H9 (cell line): ENCODE results near the gene CCR9. TPM values are rescaled to one million over a fixed set of nuclear protein-coding genes. Genes with fewer than 3 reads are reported as not detected.

ENCODE experiments used
- DNase-seq: peaks from one replicate; pipeline ENCODE4 v3.0.0-alpha.2; 2017
- H2AFZ ChIP-seq: one replicate; pipeline ENCODE4 v1.6.1; 2013; ENCODE audit warnings: mild to moderate bottlenecking, low read length, control low read depth, moderate library complexity
- H2AK5ac ChIP-seq: 2 replicates; pipeline ENCODE4 v1.6.1; 2013; ENCODE audit warnings: low read length, control low read depth, mixed read lengths; ENCODE audit not compliant: insufficient read length
- H2BK120ac ChIP-seq: one replicate; pipeline ENCODE4 v1.6.1; 2013; ENCODE audit warnings: low read depth, mild to moderate bottlenecking, low read length, control low read depth, inconsistent platforms; ENCODE audit not compliant: poor library complexity, severe bottlenecking
- H2BK12ac ChIP-seq: 2 replicates; pipeline ENCODE4 v1.6.1; 2013; ENCODE audit warnings: low read length, control low read depth, mixed read lengths, low read depth; ENCODE audit not compliant: insufficient read length
- H2BK15ac ChIP-seq: 2 replicates; pipeline ENCODE4 v1.6.1; 2013; ENCODE audit warnings: low read depth, low read length, control low read depth
- H2BK20ac ChIP-seq: one replicate; pipeline ENCODE4 v1.6.1; 2013; ENCODE audit warnings: low read depth, mild to moderate bottlenecking, low read length, control low read depth, inconsistent platforms; ENCODE audit not compliant: poor library complexity, severe bottlenecking
- H2BK5ac ChIP-seq: 2 replicates; pipeline ENCODE4 v1.6.1; 2013; ENCODE audit warnings: low read length, control low read depth, mixed read lengths; ENCODE audit not compliant: insufficient read length
- H3K14ac ChIP-seq: 2 replicates; pipeline ENCODE4 v1.6.1; 2013; ENCODE audit warnings: low read length, control low read depth; ENCODE audit not compliant: insufficient read depth
- H3K18ac ChIP-seq: 2 replicates; pipeline ENCODE4 v1.6.1; 2013; ENCODE audit warnings: low read depth, mild to moderate bottlenecking, mixed read lengths, low read length, control low read depth; ENCODE audit not compliant: insufficient read length
- H3K23ac ChIP-seq: 2 replicates; pipeline ENCODE4 v1.6.1; 2013; ENCODE audit warnings: low read length, control low read depth, mixed read lengths, low read depth; ENCODE audit not compliant: insufficient read length
- H3K23me2 ChIP-seq: 2 replicates; pipeline ENCODE4 v1.6.1; 2013; ENCODE audit warnings: low read depth, mild to moderate bottlenecking, mixed read lengths, low read length, control low read depth; ENCODE audit not compliant: insufficient read length, poor library complexity, severe bottlenecking
- H3K27ac ChIP-seq: 2 replicates; pipeline ENCODE4 v1.5.1; 2013; ENCODE audit warnings: low read length, control low read depth, mixed read lengths, low read depth; ENCODE audit not compliant: insufficient read length
- H3K27me3 ChIP-seq: 2 replicates; pipeline ENCODE4 v1.6.1; 2013; ENCODE audit warnings: low read length, control low read depth, inconsistent platforms; ENCODE audit not compliant: insufficient read depth
- H3K4ac ChIP-seq: 2 replicates; pipeline ENCODE4 v1.6.1; 2013; ENCODE audit warnings: low read depth, mild to moderate bottlenecking, control low read depth, inconsistent platforms, low read length, moderate library complexity
- H3K4me1 ChIP-seq: 2 replicates; pipeline ENCODE4 v1.6.1; 2013; ENCODE audit warnings: low read length, control low read depth, inconsistent platforms; ENCODE audit not compliant: insufficient read depth
- H3K4me2 ChIP-seq: 2 replicates; pipeline ENCODE4 v1.6.1; 2013; ENCODE audit warnings: low read length, control low read depth, mixed read lengths; ENCODE audit not compliant: insufficient read length, insufficient read depth
- H3K56ac ChIP-seq: 2 replicates; pipeline ENCODE4 v1.6.1; 2013; ENCODE audit warnings: low read depth, mild to moderate bottlenecking, mixed read lengths, low read length, control low read depth; ENCODE audit not compliant: insufficient read length
- H3K79me1 ChIP-seq: 2 replicates; pipeline ENCODE4 v1.6.1; 2013; ENCODE audit warnings: low read depth, mild to moderate bottlenecking, moderate library complexity, low read length, control low read depth, inconsistent platforms; ENCODE audit not compliant: insufficient read depth, poor library complexity, severe bottlenecking
- H3K79me2 ChIP-seq: 2 replicates; pipeline ENCODE4 v1.6.1; 2013; ENCODE audit warnings: low read length, control low read depth, inconsistent platforms; ENCODE audit not compliant: insufficient read depth
- H3K9ac ChIP-seq: 2 replicates; pipeline ENCODE4 v1.6.1; 2013; ENCODE audit warnings: low read length, control low read depth, mixed read lengths; ENCODE audit not compliant: insufficient read length; ENCODE audit errors: extremely low read depth
- H3K9me3 ChIP-seq: one replicate; pipeline ENCODE4 v1.6.1; 2013; ENCODE audit warnings: low read depth, low read length, inconsistent platforms; ENCODE audit not compliant: control insufficient read depth
- H3T11ph ChIP-seq: one replicate; pipeline ENCODE4 v1.6.1; 2013; ENCODE audit warnings: mild to moderate bottlenecking, low read length, control low read depth, inconsistent platforms
- H4K20me1 ChIP-seq: one replicate; pipeline ENCODE4 v1.6.1; 2013; ENCODE audit not compliant: control insufficient read depth, insufficient read length, insufficient read depth
- H4K5ac ChIP-seq: 2 replicates; pipeline ENCODE4 v1.6.1; 2013; ENCODE audit warnings: low read depth, mild to moderate bottlenecking, mixed read lengths, low read length, control low read depth; ENCODE audit not compliant: insufficient read length
- H4K8ac ChIP-seq: replicated peaks from 2 replicates; pipeline ENCODE4 v1.6.1; 2013; ENCODE audit warnings: low read length, control low read depth, mixed read lengths, low read depth; ENCODE audit not compliant: insufficient read length
- H4K91ac ChIP-seq: 2 replicates; pipeline ENCODE4 v1.6.1; 2013; ENCODE audit warnings: low read depth, mild to moderate bottlenecking, moderate library complexity, mixed read lengths, low read length, control low read depth; ENCODE audit not compliant: insufficient read length
- H3K27ac Mint-ChIP-seq, 3 experiments: 2 replicates in 2 of 3; 3 replicates in 1 of 3; pipeline ENCODE4 v1.8.0; 2020 to 2021; ENCODE audit warnings: mixed read lengths in 3 of 3, mild to moderate bottlenecking in 1 of 3, moderate library complexity in 1 of 3
- H3K27me3 Mint-ChIP-seq: 2 replicates; pipeline ENCODE4 v1.8.0; 2021; ENCODE audit warnings: low read depth, mild to moderate bottlenecking, moderate library complexity, mixed read lengths
- H3K36me3 Mint-ChIP-seq, 3 experiments: 2 replicates in 2 of 3; 3 replicates in 1 of 3; pipeline ENCODE4 v1.8.0; 2020 to 2021; ENCODE audit warnings: low read depth in 3 of 3, mixed read lengths in 3 of 3; ENCODE audit not compliant: insufficient read depth in 1 of 3
- H3K4me1 Mint-ChIP-seq, 2 experiments: 2 replicates each; pipeline ENCODE4 v1.8.0; 2020; ENCODE audit warnings: mixed read lengths in 2 of 2
- H3K4me3 Mint-ChIP-seq, 2 experiments: 2 replicates in 1 of 2; 3 replicates in 1 of 2; pipeline ENCODE4 v1.8.0; 2020 to 2021; ENCODE audit warnings: mild to moderate bottlenecking in 2 of 2, mixed read lengths in 2 of 2, moderate library complexity in 1 of 2
- H3K9me3 Mint-ChIP-seq, 2 experiments: 2 replicates in 1 of 2; 3 replicates in 1 of 2; pipeline ENCODE4 v1.8.0; 2020; ENCODE audit warnings: mild to moderate bottlenecking in 2 of 2, mixed read lengths in 2 of 2, moderate library complexity in 1 of 2
- CTCF ChIP-seq: fragments of 200-600 bp; sonication (generic); conservative IDR thresholded peaks from 3 replicates; pipeline ENCODE4 v1.8.0; 2021; ENCODE audit warnings: antibody characterized with exemption, mild to moderate bottlenecking
- WGBS: extraction: QIAGEN DNeasy Blood & Tissue Kit; methylation state at CpG from one replicate; pipeline ENCODE4 v1.1.7; 2013; ENCODE audit warnings: missing lambda C conversion rate, low lambda C conversion rate, mixed read lengths; ENCODE audit not compliant: insufficient read length; ENCODE audit errors: extremely low coverage; 5-methylcytosine and 5-hydroxymethylcytosine counted together
- total RNA-seq: library from RNA; stranded (reverse); gene quantifications from 2 replicates; pipeline ENCODE4 v1.2.1, GENCODE V29; 2021

Gene CCR9
- total RNA-seq, 1 experiment from 2014 or later, result not detected

GRCh38 chr3:45946875-45947274 is 60.5 kb downstream of the CCR9 start:
- Histone ChIP-seq H4K8ac (no peak overlapping the region), H3K4me2 (no peak overlapping the region), H3K23ac (no peak overlapping the region), H3K79me1 (no peaks in the 10 kb centered on the region), H2BK15ac (no peak overlapping the region), H3K23me2 (no peaks in the 10 kb centered on the region), H3K14ac (no peak overlapping the region), H3K9ac (no peak overlapping the region), H2BK5ac (no peak overlapping the region), H4K5ac (no peak overlapping the region), H3K79me2 (no peaks in the 10 kb centered on the region), H3K9me3 (no peaks in the 10 kb centered on the region), H3K27ac (no peak overlapping the region), H3T11ph (no peak overlapping the region), H3K27me3 (no peaks in the 10 kb centered on the region), H4K20me1 (no peaks in the 10 kb centered on the region), H2BK12ac (no peak overlapping the region), H3K4me1 (no peaks in the 10 kb centered on the region), H3K4ac (no peak overlapping the region), H2BK120ac (no peak overlapping the region), H2BK20ac (no peak overlapping the region), H3K18ac (no peak overlapping the region), H2AK5ac (no peak overlapping the region), H2AFZ (no peak overlapping the region), H4K91ac (no peak overlapping the region), H3K56ac (no peak overlapping the region)
- Mint-ChIP-seq H3K27ac (no peak overlapping the region), H3K9me3 (no peaks in the 10 kb centered on the region), H3K27me3 (no peaks in the 10 kb centered on the region), H3K4me1 (no peaks in the 10 kb centered on the region), H3K36me3 (peaks cover 13 to 48% (median 41%) of the 10 kb centered on the region in 3 experiments; a peak in 6 of 7 replicates), H3K4me3 (no peak overlapping the region)
- no peak for TF ChIP-seq CTCF
- WGBS, result no CpG with 5 or more reads among the region's 3 CpGs
- no peak for DNase-seq
